Cardiac septum (tissue), 1 donor: ENCODE data around the gene SLC7A8. TPM values are rescaled to one million over a fixed set of nuclear protein-coding genes. Genes with fewer than 3 reads are reported as not detected.
A peak's percentile ranks its signal among the peaks of the same experiment; 100 is the strongest.

Source experiments
- DNase-seq: peaks from one replicate; pipeline ENCODE4 v3.0.0-alpha.2; 2020; ENCODE audit warnings: low spot score
- intact Hi-C: fragments of 100-400 bp; cut with DNase I; formaldehyde crosslinking; loops from one replicate; pipeline ENCODE4 v1.14.0; 2022
- total RNA-seq: library from RNA; stranded (reverse); fragmentation: NEBNext Ultra II Directional; extraction: Animal tissue kit (Norgen Biotek cat#: 25700); gene quantifications from one replicate; pipeline ENCODE4 v1.2.1, GENCODE V29; 2021
- donor health status: DM: no; HTN: no; CAD: no.

Gene SLC7A8
- total RNA-seq, 1 donor from 2014 or later: 4.4 TPM

DNA sequence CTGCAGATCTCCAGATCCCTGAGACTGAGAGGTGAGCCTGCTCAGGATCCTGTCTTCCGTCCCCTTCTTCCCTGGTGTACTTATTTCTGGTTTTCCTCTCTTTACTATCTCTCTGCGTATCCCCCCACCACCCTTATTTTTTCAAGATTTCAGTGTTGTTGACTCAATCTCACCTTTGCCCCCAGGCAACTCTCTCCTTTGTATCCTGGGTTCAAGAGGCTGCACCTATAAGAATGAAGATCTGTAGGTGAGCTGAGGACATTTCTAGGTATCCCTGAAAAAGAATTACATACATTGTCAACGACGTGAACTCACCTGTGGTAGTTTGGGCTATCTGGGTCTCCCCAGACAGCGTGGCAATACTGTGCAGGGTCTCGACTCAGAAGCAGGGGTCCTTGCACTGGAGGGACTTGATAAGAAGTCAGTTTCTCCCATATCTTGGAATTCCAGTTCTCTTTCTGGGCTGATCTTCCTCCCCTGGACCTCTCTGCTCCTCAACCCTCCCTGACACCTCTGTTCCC is 79.3 kb downstream of the SLC7A8 start:
- intact Hi-C loops: no loop called here
- no peak for DNase-seq

DNA sequence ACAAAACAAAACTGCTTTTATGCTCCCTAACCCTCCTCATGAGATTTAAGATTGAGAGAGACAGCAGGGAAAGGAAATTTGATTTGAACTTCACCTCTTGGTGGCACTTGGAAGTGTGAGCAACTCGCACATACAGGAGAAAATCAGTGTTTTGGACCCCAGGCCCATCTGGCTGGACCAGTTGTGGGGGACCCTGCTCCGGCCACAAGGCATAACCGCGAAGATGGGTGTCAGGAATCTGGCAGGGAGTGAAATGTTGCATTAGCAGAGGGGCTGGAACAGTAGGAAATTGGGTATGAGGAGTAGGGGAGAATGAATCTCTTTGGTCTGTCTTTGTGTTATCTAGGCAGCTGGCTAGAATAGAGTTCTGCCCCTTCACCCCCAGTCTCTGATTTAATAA is 79.9 kb downstream of the SLC7A8 start:
- intact Hi-C loops: no loop called here
- DNase-seq: no peak

DNA sequence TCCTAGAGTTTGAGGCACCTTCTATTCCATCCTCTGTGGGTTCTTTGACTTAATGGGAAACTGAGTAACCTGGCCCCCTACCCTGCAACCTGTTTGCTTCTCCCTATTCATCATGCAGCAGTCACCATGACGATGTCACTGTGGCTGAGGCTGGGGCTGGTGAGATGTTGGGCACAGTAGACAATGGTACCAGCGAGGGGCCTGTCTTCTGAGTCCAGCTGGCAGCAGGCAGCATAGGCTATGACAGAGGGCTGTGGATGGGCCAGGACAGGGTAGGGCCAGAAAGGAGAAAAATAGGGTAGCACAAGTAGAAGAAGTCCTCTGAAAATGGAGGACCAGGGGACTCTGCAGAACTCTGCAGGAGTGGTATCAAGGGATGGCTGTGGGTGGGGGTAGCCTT is 80.7 kb downstream of the SLC7A8 start:
- intact Hi-C loops: no loop called here
- no peak for DNase-seq

DNA sequence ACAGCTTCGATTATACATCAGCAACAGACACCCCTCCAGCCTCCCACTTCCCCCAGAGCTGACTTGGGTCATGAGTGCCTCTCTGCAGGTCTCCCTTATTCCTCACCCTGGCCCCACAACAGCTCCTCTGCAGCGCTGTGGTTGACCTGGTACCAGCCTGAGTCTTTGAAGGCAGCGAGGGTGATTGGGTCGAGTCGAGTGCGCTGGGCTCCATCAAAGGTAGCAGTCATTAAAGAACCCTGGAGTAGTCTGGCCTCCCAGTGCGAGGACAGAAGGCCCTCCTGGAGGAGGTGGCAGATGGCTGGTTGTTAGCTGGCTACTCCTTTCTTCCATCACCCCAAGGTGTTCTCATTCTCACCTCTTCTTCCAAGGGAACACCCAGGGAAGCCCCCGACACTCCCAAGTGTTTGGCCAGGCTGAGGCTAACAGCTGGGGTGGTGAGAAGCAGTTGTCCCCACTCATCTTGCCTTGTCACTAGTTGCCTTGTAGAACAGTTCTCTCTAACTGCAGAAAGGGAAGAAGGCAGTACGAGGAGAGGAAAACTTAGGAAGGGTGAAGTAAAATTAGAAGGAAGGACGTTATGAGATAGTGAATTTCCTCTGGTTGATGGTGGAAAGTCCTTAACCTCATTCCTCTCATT is 81.4 kb downstream of the SLC7A8 start:
- intact Hi-C loops: no loop called here
- no peak for DNase-seq

DNA sequence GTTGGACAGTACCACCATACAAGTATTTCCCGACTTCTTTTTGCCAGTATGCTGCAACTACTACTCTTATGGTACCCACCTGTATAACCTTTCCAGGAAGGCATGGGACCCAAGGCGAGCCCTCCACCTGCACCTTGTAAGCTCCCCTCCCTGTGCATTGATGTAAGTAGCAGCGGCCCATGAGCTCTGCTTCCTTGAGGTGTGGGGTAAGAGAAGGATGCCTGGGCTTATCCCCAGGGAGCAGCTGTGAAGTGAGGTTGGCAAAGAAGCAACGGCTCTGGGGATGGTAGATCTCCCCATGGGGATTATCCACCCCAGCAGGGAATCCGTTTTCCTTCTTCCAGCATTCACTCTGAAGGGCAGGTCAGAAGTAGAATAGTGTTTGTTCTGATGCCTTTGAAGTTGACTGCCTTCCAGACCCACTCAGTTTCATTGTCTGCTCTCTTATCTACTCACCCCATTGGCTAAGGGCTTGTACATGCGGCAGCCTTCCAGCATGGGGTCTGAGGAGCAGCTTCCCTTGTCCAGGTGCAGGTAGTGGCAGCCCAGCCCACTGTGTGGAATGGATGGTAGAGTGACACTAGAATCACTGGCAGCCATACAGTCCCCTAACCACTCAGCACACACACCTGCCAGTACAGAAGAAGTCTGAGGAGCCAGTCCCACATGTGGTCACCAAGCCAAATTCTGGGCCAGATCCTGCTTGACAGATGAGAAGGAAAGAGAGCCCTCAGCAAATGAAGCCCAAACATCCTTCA is 82.1 kb downstream of the SLC7A8 start:
- intact Hi-C loops: no loop called here

DNA sequence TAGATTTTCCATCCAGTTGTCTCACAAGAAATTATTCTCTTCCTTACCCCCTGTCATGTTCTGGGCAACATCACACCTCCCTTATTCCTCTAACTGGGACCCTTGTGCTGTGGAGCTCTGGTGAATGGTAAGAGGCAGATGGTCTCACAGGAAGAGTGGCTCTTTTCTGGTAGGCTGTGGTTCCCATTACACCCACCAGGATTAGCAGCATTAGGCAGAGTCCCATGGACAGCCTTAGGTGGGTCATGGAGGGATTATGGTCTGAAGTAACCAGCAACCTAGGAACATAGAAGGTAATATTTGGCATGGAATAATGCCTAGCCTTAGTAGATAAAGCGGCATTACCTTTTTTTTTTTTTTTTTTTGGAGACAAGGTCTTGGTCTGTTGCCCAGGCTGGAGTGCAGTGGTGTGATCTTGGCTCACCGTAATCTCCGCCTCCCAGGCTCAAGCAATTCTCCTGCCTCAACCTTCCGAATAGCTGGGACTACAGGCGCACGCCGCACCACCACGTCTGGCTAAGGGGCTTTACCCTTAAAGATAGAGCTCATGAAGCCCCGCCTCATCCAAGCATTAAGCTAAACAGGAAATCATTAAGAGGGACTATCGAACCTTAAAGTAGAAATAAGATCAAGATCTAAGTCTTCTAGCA is 84.1 kb downstream of the SLC7A8 start:
- intact Hi-C loops: loop anchor here (10.0 kb wide), 2 partner anchors 205 to 455 kb away; partner anchors contain the start of genes BCL2L2, PPP1R3E, THTPA and ZFHX2
- DNase-seq: no peak

More for the DNA sequence above, 82.1 kb downstream of the SLC7A8 start:
- DNase-seq: no peak

DNA sequence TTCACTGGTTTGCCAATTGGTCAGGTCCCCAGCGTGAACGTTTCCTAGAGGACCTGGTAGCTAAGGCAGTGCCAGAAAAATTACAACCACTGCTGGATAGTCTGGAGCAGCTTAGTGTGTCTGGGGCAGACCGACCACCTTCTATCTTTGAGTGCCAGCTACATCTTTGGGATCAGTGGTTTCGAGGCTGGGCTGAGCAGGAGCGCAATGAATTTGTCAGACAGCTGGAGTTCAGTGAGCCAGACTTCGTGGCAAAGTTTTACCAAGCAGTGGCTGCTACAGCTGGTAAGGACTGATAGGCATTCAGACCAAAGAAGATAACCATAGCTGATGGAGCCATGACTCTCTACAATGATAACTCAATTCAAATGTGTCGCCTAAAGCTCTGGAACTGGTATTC is 85.7 kb downstream of the SLC7A8 start:
- intact Hi-C loops: loop anchor here (10.0 kb wide), 2 partner anchors 207 to 457 kb away; partner anchors contain the start of genes BCL2L2, PPP1R3E, THTPA and ZFHX2
- DNase-seq: no peak

DNA sequence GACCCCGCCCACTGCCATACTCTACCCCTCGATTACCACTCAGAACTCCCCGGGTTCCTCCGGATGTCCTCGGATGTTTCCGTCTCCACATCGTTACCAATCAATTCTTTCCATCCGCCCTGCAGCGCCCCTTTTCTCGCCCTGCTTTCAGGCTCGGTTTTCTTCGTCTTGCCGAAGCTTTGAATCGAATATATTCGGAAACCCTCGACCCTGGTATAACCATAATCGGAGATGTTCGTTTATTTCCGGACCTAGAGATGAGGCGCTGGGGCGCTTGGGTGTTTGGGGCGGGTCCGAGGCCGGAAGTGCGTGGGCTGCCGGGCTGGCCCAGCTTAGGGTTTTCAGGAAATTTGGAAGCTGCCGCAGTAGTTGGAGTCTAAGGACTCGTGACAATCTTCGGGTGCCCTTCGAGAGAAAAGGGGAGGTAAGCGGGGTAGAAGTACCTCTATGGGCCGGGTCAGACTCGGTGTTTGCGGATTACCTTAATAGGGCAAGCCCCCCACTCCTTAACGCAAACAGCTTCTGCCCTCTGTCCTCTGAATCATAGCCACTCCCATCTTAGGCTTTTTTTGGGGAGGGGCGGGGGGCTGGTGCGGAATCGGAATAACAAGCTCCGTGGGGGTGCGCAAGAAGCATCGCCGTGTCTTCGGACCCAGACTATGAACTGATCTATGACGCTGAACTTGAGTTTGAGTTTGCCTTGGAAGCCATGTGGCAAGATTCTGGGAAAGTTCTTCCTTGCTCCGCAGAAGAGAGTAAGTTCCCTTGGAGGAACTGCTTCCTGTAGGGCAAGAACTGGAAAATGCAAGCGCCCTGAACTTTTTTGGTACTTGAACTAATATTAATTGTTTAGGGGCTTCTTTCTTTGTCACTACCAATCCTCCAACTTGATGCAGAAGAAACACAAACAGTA is 88.0 kb downstream of the SLC7A8 start, which contains the start of gene C14orf119:
TSS of gene C14orf119 (plus strand) at position 310 of the 913 bp plus-strand sequence. CDS start 2,154 bp downstream, outside the sequence.
- DNase-seq: peak; percentile 100
- intact Hi-C loops: loop anchor here (10.0 kb wide), 2 partner anchors 209 to 459 kb away; partner anchors contain the start of genes BCL2L2, PPP1R3E, THTPA and ZFHX2

DNA sequence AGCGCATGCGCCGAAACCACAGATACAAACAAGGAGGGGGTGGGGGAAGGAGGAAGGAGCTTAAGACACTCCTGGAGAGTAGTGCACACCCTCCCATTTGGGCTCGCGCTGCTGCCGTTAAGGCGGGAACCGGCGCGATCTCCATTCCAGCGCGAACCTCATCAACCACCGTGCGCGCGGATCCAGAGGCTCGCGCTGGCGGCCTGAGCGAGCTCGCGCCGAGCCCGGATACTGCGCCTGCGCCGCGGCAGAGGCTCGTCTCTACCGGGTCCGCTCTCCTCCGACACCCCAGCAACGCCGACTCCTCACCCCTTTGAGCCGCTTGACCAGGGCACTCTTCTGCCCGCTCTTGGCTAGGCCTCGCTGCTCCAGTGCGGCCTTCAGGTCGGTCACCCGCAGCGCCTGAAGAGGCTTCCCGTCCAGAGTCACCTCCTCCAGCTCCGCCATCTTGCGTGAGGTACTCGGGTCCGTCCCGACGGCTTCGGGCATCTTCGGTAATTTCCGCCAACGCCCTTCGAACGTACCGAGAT is 88.7 kb downstream of the SLC7A8 start, which contains the start of gene ACIN1:
TSS of gene ACIN1 (minus strand) at position 471 of the 530 bp plus-strand sequence. CDS start at position 447, 24 bp downstream.
- no peak for DNase-seq

DNA sequence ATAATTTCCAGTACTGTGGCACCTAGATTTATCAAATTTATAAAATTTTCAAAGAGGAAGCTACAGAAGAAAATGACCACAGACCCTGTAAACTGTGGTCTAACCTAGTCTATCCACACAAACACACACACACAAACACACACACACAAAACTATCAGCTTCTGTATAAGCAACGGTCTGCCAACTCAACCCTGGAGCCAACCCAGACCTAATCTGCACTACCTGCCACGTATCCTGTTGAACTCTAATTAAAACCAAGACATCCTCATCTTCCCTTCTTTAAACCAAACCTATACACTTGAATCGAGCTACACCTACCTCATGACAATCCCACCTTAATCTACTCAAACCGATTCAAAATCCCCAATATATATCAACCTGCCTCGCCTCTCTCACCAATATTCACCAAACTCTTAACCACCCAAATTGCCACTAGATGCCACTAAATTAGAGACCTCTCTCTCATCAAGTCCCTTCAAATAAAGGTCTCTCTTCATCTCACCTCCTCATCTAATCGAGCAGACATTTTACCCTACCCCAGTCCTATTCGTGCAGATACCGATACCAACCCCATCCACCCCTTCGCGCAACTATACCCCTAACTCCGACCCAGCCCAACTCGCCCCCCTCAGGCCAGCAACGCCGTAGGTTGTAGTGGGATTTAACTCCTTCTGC is 89.3 kb downstream of the SLC7A8 start:
- no peak for DNase-seq
- intact Hi-C loops: loop anchor here (10.0 kb wide), 2 partner anchors 211 to 461 kb away; partner anchors contain the start of genes BCL2L2, PPP1R3E, THTPA and ZFHX2

More for the DNA sequence above, 88.7 kb downstream of the SLC7A8 start, which contains the start of gene ACIN1:
- intact Hi-C loops: loop anchor here (10.0 kb wide), 2 partner anchors 210 to 460 kb away; partner anchors contain the start of genes BCL2L2, PPP1R3E, THTPA and ZFHX2

DNA sequence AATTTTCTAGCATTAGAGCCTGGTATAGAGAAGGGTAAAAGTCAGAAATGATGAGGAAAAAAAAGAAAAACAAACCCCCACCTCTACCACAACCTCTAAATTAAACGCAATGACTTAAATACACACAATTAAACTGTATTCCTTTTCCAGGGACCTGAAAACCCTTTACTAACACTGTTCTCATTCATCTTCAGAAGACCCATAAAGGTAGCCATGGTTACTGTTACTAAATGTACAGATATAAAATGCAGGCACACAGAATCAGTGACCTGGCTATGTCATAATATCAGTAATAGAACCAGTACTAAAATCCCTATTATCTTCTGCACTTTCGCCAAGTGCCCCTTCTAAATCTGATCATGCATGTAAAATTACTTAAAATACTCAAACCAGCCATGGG is 89.9 kb downstream of the SLC7A8 start:
- no peak for DNase-seq
- intact Hi-C loops: loop anchor here (10.0 kb wide), 2 partner anchors 211 to 461 kb away; partner anchors contain the start of genes BCL2L2, PPP1R3E, THTPA and ZFHX2

DNA sequence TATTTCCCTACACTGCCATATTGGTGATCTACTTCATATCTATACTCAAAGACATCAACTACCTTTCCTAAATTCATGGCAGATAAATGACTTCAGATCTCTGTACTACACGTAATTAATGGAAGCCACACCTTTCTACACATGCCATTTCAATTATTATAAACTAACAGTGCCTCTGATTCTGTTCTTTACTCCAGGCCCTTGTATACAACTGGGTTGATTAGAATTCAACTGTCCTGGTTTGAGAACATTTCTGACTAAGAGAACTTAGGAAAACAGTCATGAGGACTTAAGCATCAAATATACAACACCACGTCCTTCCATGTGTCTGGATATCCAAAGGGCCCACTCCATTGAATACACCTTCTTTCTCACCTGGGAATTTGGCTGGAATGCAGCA is 90.4 kb downstream of the SLC7A8 start:
- intact Hi-C loops: loop anchor here (10.0 kb wide), 2 partner anchors 212 to 462 kb away; partner anchors contain the start of genes BCL2L2, PPP1R3E, THTPA and ZFHX2
- no peak for DNase-seq

DNA sequence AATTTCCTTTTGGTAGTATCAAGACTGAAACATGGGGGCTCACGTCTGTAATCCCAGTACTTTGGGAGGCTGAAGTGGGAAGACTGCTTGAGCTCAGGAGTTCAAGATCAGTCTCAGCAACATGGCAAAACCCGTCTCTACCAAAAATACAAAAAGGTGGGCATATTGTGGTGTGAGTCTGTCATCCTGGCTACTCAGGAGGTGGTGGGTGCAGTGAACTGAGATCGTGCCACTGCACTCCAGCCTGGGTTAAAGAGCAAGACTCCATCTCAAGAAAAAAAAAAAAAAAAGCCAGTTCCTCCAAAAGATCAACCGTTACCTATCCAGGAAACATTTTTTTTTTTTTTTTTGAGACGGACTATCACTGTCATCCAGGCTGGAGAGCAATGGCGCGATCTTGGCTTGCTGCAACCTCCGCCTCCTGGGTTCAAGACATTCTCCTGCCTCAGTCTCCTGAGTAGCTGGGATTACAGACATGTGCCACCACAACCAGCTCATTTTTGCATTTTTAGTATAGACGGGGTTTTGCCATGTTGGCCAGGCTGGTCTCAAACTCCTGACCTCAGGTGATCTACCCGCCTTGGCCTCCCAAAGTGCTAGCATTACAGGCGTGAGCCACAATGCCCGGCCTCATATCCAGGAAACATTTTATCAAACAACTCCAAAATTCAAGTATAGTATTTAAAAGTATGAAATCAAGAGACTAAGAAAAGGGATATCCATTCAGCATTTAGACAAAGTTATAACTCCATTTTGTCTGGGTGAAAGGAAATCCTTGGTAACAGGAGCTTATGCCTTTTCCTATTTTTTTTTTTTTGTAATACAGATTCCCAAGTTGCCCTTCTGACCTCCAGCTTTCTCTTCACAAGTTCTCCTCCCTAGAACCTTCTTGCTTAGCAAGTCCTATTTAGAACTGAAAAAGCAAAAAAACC is 91.9 kb downstream of the SLC7A8 start:
- no peak for DNase-seq
- intact Hi-C loops: loop anchor here (10.0 kb wide), 2 partner anchors 213 to 463 kb away; partner anchors contain the start of genes BCL2L2, PPP1R3E, THTPA and ZFHX2

DNA sequence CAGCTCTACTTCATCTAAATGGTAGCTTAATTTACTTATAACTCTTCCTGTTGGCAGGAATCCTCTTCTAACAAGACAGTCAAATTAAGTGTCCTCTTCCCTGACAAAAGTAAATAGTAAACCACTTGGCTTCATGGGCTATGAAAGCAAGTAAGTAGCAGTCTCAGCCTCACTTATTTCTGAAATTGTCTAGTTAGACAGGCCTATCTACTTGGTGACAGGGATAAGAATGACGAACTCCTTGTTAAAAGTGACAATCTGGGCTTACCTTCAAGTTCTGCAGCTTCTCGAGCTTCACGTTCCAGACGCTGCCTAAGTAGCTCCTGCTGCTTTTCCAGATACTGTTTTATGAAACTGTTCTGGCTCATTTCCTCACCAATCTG is 93.2 kb downstream of the SLC7A8 start:
- intact Hi-C loops: loop anchor here (10.0 kb wide), 2 partner anchors 215 to 465 kb away; partner anchors contain the start of genes BCL2L2, PPP1R3E, THTPA and ZFHX2
- DNase-seq: no peak

DNA sequence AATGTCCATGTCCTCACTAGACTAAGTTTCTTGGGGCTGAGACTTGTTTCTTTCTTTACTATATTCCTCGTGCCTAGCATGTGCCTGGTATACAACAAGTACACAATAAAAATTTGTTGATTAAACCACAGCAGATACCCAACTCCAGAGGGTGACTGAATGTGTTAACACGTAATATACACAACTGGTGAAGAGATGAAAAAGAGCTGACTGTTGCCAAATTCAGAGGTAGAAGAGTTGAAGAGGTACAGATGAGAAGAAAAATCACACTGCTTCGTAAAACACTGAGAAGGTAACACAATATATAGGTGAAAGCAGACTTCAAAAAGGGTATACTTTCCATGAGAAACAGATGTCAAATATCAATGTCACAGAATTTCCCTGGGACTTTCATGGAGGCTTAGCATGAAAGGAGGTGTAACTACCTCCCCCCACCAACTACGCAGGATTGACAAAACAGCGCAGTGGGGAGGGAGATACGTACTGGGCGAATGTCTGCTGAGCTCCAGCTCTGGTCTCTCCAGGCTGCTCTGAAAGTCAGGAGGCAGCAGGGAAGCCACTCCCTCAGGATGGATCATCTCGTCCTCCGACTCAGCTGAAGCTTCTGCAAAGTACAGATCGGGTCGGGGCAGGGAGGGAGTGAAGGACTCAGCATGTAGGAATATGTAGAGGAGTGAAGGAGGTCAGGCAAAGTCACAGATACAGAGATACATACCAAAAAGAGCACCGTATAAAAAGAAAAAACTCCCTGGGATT is 93.8 kb downstream of the SLC7A8 start:
- intact Hi-C loops: loop anchor here (10.0 kb wide), 2 partner anchors 215 to 465 kb away; partner anchors contain the start of genes BCL2L2, PPP1R3E, THTPA and ZFHX2
- no peak for DNase-seq
